GM12878 (cell line): ENCODE measurements around the gene SLC39A11. TPM values are rescaled to one million over a fixed set of nuclear protein-coding genes. Genes with fewer than 3 reads are reported as not detected.

Experiments used
- ATAC-seq: fragments of 200-7000 bp; cut with Tn5 transposase; 3 replicates; pipeline ENCODE4 v1.9.1; 2020; ENCODE audit warnings: mild to moderate bottlenecking, moderate library complexity
- BruUV-seq: library from RNA; stranded (reverse); fragments of 400-500 nt; replicated peaks from 2 replicates; lab custom pipeline; 2021; lab: Mats Ljungman, UMichigan
- CTCF ChIA-PET: fragments of 300-600 bp; sonication (Branson Sonifier 250); formaldehyde crosslinking; extraction: SDS; loops from one replicate; lab custom pipeline; 2021; ENCODE audit warnings: inconsistent platforms; lab: Yijun Ruan, JAX
- POLR2A ChIA-PET: fragments of 350-600 bp; formaldehyde crosslinking; extraction: SDS; loops from one replicate; lab custom pipeline; 2021; ENCODE audit warnings: inconsistent platforms; lab: Charles Lee
- RAD21 ChIA-PET: fragments of 300-600 bp; sonication (Branson Sonifier 250); formaldehyde crosslinking; loops from one replicate; lab custom pipeline; 2023; ENCODE audit warnings: antibody characterized with exemption; ENCODE audit not compliant: unreplicated experiment; lab: Charles Lee
- SMC1A ChIA-PET: fragments of 300-600 bp; sonication (Branson Sonifier 250); formaldehyde crosslinking; loops from one replicate; lab custom pipeline; 2023; ENCODE audit not compliant: unreplicated experiment, uncharacterized antibody; lab: Charles Lee
- DNase-seq: peaks from one replicate; pipeline ENCODE4 v3.0.0-alpha.2; 2011; ENCODE audit warnings: low read depth, low spot score
- FAIRE-seq: peaks from 3 replicates; lab custom pipeline; 2011; peaks lifted over from hg19 to GRCh38; lab: Jason Lieb, UNC
- H2AFZ ChIP-seq: 2 replicates; pipeline ENCODE4 v1.6.0; 2011; ENCODE audit warnings: low read depth, low read length, control low read depth; ENCODE audit not compliant: control insufficient read depth
- H3K27ac ChIP-seq: 2 replicates; pipeline ENCODE4 v1.5.1; 2011; ENCODE audit warnings: control low read depth; ENCODE audit not compliant: control insufficient read depth, insufficient read depth
- H3K27me3 ChIP-seq, 2 experiments: replicated peaks in 1 of 2; 2 replicates each; pipeline versions ENCODE4 v1.6.0 to v1.6.1; 2011; ENCODE audit warnings: low read length in 1 of 2; ENCODE audit not compliant: control insufficient read depth in 2 of 2, insufficient read depth in 2 of 2
- H3K36me3 ChIP-seq, 2 experiments: 2 replicates each; pipeline ENCODE4 v1.5.1; 2011; ENCODE audit warnings: low read length in 1 of 2; ENCODE audit not compliant: control insufficient read depth in 2 of 2, insufficient read depth in 2 of 2
- H3K4me1 ChIP-seq: 2 replicates; pipeline ENCODE4 v1.6.1; 2011; ENCODE audit warnings: mild to moderate bottlenecking, low read length, moderate library complexity, mixed read lengths; ENCODE audit not compliant: control insufficient read depth, insufficient read depth
- H3K4me2 ChIP-seq: 2 replicates; pipeline ENCODE4 v1.6.0; 2011; ENCODE audit warnings: control low read depth; ENCODE audit not compliant: control insufficient read depth, insufficient read depth
- H3K4me3 ChIP-seq: fragments of 200-600 bp; sonication (generic); 2 replicates; pipeline ENCODE4 v1.5.1; 2016
- H3K79me2 ChIP-seq: 2 replicates; pipeline ENCODE4 v1.6.0; 2011; ENCODE audit warnings: low read length; ENCODE audit not compliant: control insufficient read depth, insufficient read depth
- H3K9ac ChIP-seq: 2 replicates; pipeline ENCODE4 v1.8.0; 2011; ENCODE audit warnings: low read length, control low read depth, mixed read lengths; ENCODE audit not compliant: control insufficient read depth, insufficient read depth
- H3K9me3 ChIP-seq: replicated peaks from 3 replicates; pipeline ENCODE4 v1.5.1; 2011; ENCODE audit warnings: mild to moderate bottlenecking, low read length; ENCODE audit not compliant: control insufficient read depth, insufficient read depth
- H4K20me1 ChIP-seq: 2 replicates; pipeline ENCODE4 v1.6.0; 2011; ENCODE audit not compliant: control insufficient read depth, insufficient read depth
- ASH2L ChIP-seq: fragments of 300-600, 200-600 bp; sonication (generic); IDR thresholded peaks from 2 replicates; pipeline ENCODE4 v1.6.1; 2017; ENCODE audit warnings: low read depth, mild to moderate bottlenecking, borderline replicate concordance
- BMI1 ChIP-seq: fragments of 450-650 bp; IDR thresholded peaks from 2 replicates; pipeline ENCODE4 v1.6.1; 2016; ENCODE audit warnings: mild to moderate bottlenecking, moderate library complexity, borderline replicate concordance
- CHD1 ChIP-seq: IDR thresholded peaks from 2 replicates; pipeline ENCODE4 v1.6.1; 2012; ENCODE audit warnings: low read depth, low read length, improper control_type of control experiment
- FOS ChIP-seq: IDR thresholded peaks from 3 replicates; pipeline ENCODE4 v1.6.1; 2011; ENCODE audit warnings: borderline replicate concordance; ENCODE audit not compliant: insufficient read length; ENCODE audit errors: extremely low read depth
- FOXK2 ChIP-seq: fragments of 450-650 bp; IDR thresholded peaks from 2 replicates; pipeline ENCODE4 v1.6.1; 2017; ENCODE audit warnings: mild to moderate bottlenecking, moderate library complexity
- HDGF ChIP-seq: fragments of 450-650 bp; IDR thresholded peaks from 2 replicates; pipeline ENCODE4 v1.6.1; 2016; ENCODE audit warnings: antibody characterized with exemption
- IKZF1 ChIP-seq: fragments of 450-650 bp; conservative IDR thresholded peaks from 2 replicates; pipeline ENCODE4 v1.6.1; 2017; ENCODE audit warnings: antibody characterized with exemption, mild to moderate bottlenecking
- IRF4 ChIP-seq: IDR thresholded peaks from 2 replicates; pipeline ENCODE4 v1.6.1; 2011; ENCODE audit warnings: low read depth, low read length
- JUND ChIP-seq: IDR thresholded peaks from 2 replicates; pipeline ENCODE4 v1.6.1; 2012; ENCODE audit warnings: low read depth, mild to moderate bottlenecking, low read length, improper control_type of control experiment, moderate library complexity
- MYC ChIP-seq: IDR thresholded peaks from 2 replicates; pipeline ENCODE4 v1.6.1; 2011; ENCODE audit warnings: mild to moderate bottlenecking, low read length, moderate library complexity, inconsistent platforms; ENCODE audit not compliant: insufficient read depth, insufficient replicate concordance, insufficient read length, severe bottlenecking
- POLR2AphosphoS5 ChIP-seq: IDR thresholded peaks from 2 replicates; pipeline ENCODE4 v1.6.1; 2011; ENCODE audit warnings: mild to moderate bottlenecking, low read length, inconsistent platforms
- SIN3A ChIP-seq: IDR thresholded peaks from 2 replicates; pipeline ENCODE4 v1.6.1; 2012; ENCODE audit warnings: low read depth, low read length, improper control_type of control experiment
- TCF12 ChIP-seq: IDR thresholded peaks from 2 replicates; pipeline ENCODE4 v1.6.1; 2011; ENCODE audit warnings: low read depth, mild to moderate bottlenecking, low read length
- USF1 ChIP-seq: IDR thresholded peaks from 2 replicates; pipeline ENCODE4 v1.6.1; 2011; ENCODE audit warnings: borderline replicate concordance, low read depth, mild to moderate bottlenecking, moderate library complexity, mixed read lengths, low read length; ENCODE audit not compliant: insufficient read depth; ENCODE audit errors: extremely low read length
- WGBS: methylation state at CpG from one replicate; pipeline ENCODE4 v1.1.6; 2016; ENCODE audit warnings: low lambda C conversion rate; ENCODE audit not compliant: insufficient replicate concordance, insufficient coverage; ENCODE audit errors: missing lambda C conversion rate; 5-methylcytosine and 5-hydroxymethylcytosine counted together
- in situ Hi-C: fragments of 300-500 bp; cut with MboI; formaldehyde crosslinking; loops from 9 replicates; pipeline ENCODE4 v1.14.3; 2018; ENCODE audit warnings: mixed read lengths
- intact Hi-C: fragments of 100-400 bp; cut with micrococcal nuclease; formaldehyde crosslinking; loops from one replicate; pipeline ENCODE4 v1.14.2; 2022; ENCODE audit not compliant: unreplicated experiment
- polyA plus RNA-seq, 11 experiments: library from polyadenylated mRNA; depleted of rRNA in 4 of 11; unstranded in 6 of 11; stranded (reverse) in 5 of 11; fragments of >200 nt; fragmentation: Nextera tagmentation in 4 of 11; fragmentation: Illumina TruSeq in 1 of 11; extraction: Ambion mirVana in 4 of 11; extraction: Trizol in 1 of 11; gene quantifications; 1 replicate in 1 of 11; 2 replicates in 10 of 11; pipeline versions ENCODE4 v1.2.1 to v1.2.3, GENCODE V29; 2011 to 2016; ENCODE audit warnings: inconsistent platforms in 2 of 11, missing spikeins in 2 of 11, low read depth in 1 of 11
- total RNA-seq, 4 experiments: library from RNA; depleted of rRNA in 3 of 4; stranded (reverse); fragments of >200 nt in 3 of 4; fragmentation: Illumina TruSeq in 1 of 4; extraction: Trizol in 1 of 4; gene quantifications; 2 replicates each; pipeline versions ENCODE4 v1.2.1 to v1.2.3, GENCODE V29; 2013 to 2021

The SLC39A11 gene
- total and polyA plus RNA-seq, 10 of the 15 experiments (the other 5 are each of a cell fraction or from before 2014, with no cell fraction given): 8.6 to 23.8 (median 14.0) TPM

GRCh38 chr17:73130977-73131376 is 38.5 kb upstream of the SLC39A11 start:
- ChIA-PET CTCF (interaction anchor here (1.2 kb wide), 1 partner anchor 26 kb away, joined by 7 read pairs; no protein-coding TSS in a partner anchor), RAD21 (interaction anchor here (1.4 to 1.7 kb wide), 2 partner anchors 27 to 33 kb away, joined by 4 to 5 read pairs; partner anchors contain the start of gene SSTR2), SMC1A (interaction anchor here (0.8 to 1.3 kb wide), 2 partner anchors 26 to 404 kb away, joined by 3 read pairs; no protein-coding TSS in a partner anchor), POLR2A (interaction anchor here (0.5 to 0.7 kb wide), 2 partner anchors 44 to 180 kb away, joined by 4 read pairs; no protein-coding TSS in a partner anchor)
- Histone ChIP-seq H2AFZ (no peak overlapping the region), H3K27me3 (no peaks in the 10 kb centered on the region), H3K36me3 (no peaks in the 10 kb centered on the region), H3K27ac (no peak overlapping the region), H3K4me1 (peaks cover 4% of the 10 kb centered on the region; the same call in 1 of the 2 replicates), H3K9me3 (no peaks in the 10 kb centered on the region), H4K20me1 (no peaks in the 10 kb centered on the region), H3K79me2 (no peaks in the 10 kb centered on the region), H3K4me2 (no peak overlapping the region), H3K4me3 (no peak overlapping the region), H3K9ac (no peak overlapping the region)
- no peak for TF ChIP-seq HDGF
- TF ChIP-seq FOXK2: no peak
- no TSS peak for BruUV-seq
- ATAC-seq (no peak), DNase-seq (no peak), FAIRE-seq (no peak)
- in situ Hi-C loops: no loop called here
- WGBS: 64% methylated on average over 3 of the region's 3 CpGs
- intact Hi-C loops: no loop called here

DNA sequence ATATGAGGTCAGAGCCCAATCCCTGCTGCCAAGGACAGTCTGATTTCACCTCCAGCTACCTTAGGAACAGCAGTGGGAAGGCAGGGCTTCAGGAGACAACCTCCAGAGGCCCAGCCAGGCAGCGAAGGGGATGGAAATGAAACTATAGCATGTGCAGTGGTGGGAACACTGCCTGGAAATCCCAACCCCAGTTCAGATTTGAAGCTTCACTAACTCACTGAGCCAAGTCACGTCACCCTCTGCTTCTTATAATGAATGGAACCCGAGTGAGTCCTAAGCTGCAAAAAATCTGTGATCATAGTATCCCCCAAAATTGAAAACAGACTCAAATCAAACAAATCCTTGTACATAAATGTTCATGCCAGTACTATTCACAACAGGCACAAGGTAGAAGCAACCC is 36.0 kb upstream of the SLC39A11 start:
- H3K4me2 ChIP-seq: no peak overlapping the region; the same call in 1 of the 2 replicates
- WGBS: 3% methylated on average over 3 of the region's 3 CpGs
- CTCF ChIA-PET: interaction anchor here (1.2 kb wide), 1 partner anchor 42 kb away, joined by 3 read pairs; no protein-coding TSS in a partner anchor
- POLR2A ChIA-PET: interaction anchor here (1.2 kb wide), 1 partner anchor 23 kb away, joined by 7 read pairs; no protein-coding TSS in a partner anchor
- H3K9me3 ChIP-seq: no peaks in the 10 kb centered on the region
- no peak for DNase-seq
- H3K27me3 ChIP-seq: no peaks in the 10 kb centered on the region
- SMC1A ChIA-PET: no interaction called here
- intact Hi-C loops: no loop called here
- peaks cover 4% of the 10 kb centered on the region; the same call in 1 of the 2 replicates for H3K4me1 ChIP-seq
- no peak overlapping the region for H2AFZ ChIP-seq
- no TSS peak for BruUV-seq
- H3K79me2 ChIP-seq: no peaks in the 10 kb centered on the region
- no peak for FAIRE-seq
- in situ Hi-C loops: no loop called here
- no peak overlapping the region for H3K27ac ChIP-seq
- RAD21 ChIA-PET: interaction anchor here (1.2 to 1.9 kb wide), 2 partner anchors 28 to 142 kb away, joined by 4 read pairs; no protein-coding TSS in a partner anchor
- H3K36me3 ChIP-seq: no peaks in the 10 kb centered on the region
- ATAC-seq: no peak
- H3K4me3 ChIP-seq: no peak overlapping the region
- H3K9ac ChIP-seq: no peak overlapping the region
- H4K20me1 ChIP-seq: no peaks in the 10 kb centered on the region
- TF ChIP-seq ASH2L (no peak), BMI1 (no peak), IKZF1 (no peak), SIN3A (no peak), JUND (no peak), FOS (no peak), USF1 (no peak), TCF12 (no peak), IRF4 (no peak), CHD1 (no peak), POLR2AphosphoS5 (no peak), MYC (no peak)
